ENCODE measurements around the gene RAPGEF5. TPM values are rescaled to one million over a fixed set of nuclear protein-coding genes. Genes with fewer than 3 reads are reported as not detected.

RAPGEF5 gene
- total RNA-seq, 1 donor from 2014 or later, result 29.7 TPM

GRCh38 chr7:22295402-22296264 lies 61.3 kb downstream of the RAPGEF5 start:
- H3K9ac ChIP-seq (ENCODE audit: low read depth in 1 of 3, low read length in 3 of 3), result no peak overlapping the region
- no peaks in the 10 kb centered on the region for H3K9me3 ChIP-seq (ENCODE audit: control insufficient read depth in 3 of 3, low read length in 3 of 3)
- H3K27me3 ChIP-seq (ENCODE audit: control insufficient read depth in 3 of 3, insufficient read depth in 3 of 3, low read length in 3 of 3), result no peaks in the 10 kb centered on the region
- no peaks in the 10 kb centered on the region for H3K36me3 ChIP-seq (ENCODE audit: control insufficient read depth in 3 of 3, insufficient read depth in 3 of 3, low read length in 3 of 3)
- no peak overlapping the region for H3K4me3 ChIP-seq (ENCODE audit: low read length in 3 of 3)
- H3K4me1 ChIP-seq (ENCODE audit: control insufficient read depth in 3 of 3, insufficient read depth in 3 of 3, low read length in 3 of 3), result no peaks in the 10 kb centered on the region
- no peak overlapping the region for H3K27ac ChIP-seq (ENCODE audit: low read depth, low read length)

GRCh38 chr7:22292531-22292930 lies 64.4 kb downstream of the RAPGEF5 start:
- H3K27me3 ChIP-seq (ENCODE audit: control insufficient read depth in 3 of 3, insufficient read depth in 3 of 3, low read length in 3 of 3), result no peaks in the 10 kb centered on the region
- H3K36me3 ChIP-seq (ENCODE audit: control insufficient read depth in 3 of 3, insufficient read depth in 3 of 3, low read length in 3 of 3), result no peaks in the 10 kb centered on the region
- no peak overlapping the region for H3K4me3 ChIP-seq (ENCODE audit: low read length in 3 of 3)
- H3K27ac ChIP-seq (ENCODE audit: low read depth, low read length), result no peak overlapping the region
- no peaks in the 10 kb centered on the region for H3K9me3 ChIP-seq (ENCODE audit: control insufficient read depth in 3 of 3, low read length in 3 of 3)
- H3K4me1 ChIP-seq (ENCODE audit: control insufficient read depth in 3 of 3, insufficient read depth in 3 of 3, low read length in 3 of 3), result no peaks in the 10 kb centered on the region
- no peak overlapping the region for H3K9ac ChIP-seq (ENCODE audit: low read depth in 1 of 3, low read length in 3 of 3)

GRCh38 chr7:22291977-22292376 lies 65.0 kb downstream of the RAPGEF5 start:
- Histone ChIP-seq H3K27ac (ENCODE audit: low read depth, low read length) (no peak overlapping the region), H3K36me3 (ENCODE audit: control insufficient read depth in 3 of 3, insufficient read depth in 3 of 3, low read length in 3 of 3) (no peaks in the 10 kb centered on the region), H3K4me3 (ENCODE audit: low read length in 3 of 3) (no peak overlapping the region), H3K9ac (ENCODE audit: low read depth in 1 of 3, low read length in 3 of 3) (no peak overlapping the region), H3K4me1 (ENCODE audit: control insufficient read depth in 3 of 3, insufficient read depth in 3 of 3, low read length in 3 of 3) (no peaks in the 10 kb centered on the region), H3K9me3 (ENCODE audit: control insufficient read depth in 3 of 3, low read length in 3 of 3) (no peaks in the 10 kb centered on the region), H3K27me3 (ENCODE audit: control insufficient read depth in 3 of 3, insufficient read depth in 3 of 3, low read length in 3 of 3) (no peaks in the 10 kb centered on the region)

- H3K36me3 ChIP-seq (ENCODE audit: control insufficient read depth in 3 of 3, insufficient read depth in 3 of 3, low read length in 3 of 3), result no peaks in the 10 kb centered on the region
- no peaks in the 10 kb centered on the region for H3K27me3 ChIP-seq (ENCODE audit: control insufficient read depth in 3 of 3, insufficient read depth in 3 of 3, low read length in 3 of 3)
- H3K4me3 ChIP-seq (ENCODE audit: low read length in 3 of 3), result no peak overlapping the region
- no peak overlapping the region for H3K27ac ChIP-seq (ENCODE audit: low read depth, low read length)
- H3K4me1 ChIP-seq (ENCODE audit: control insufficient read depth in 3 of 3, insufficient read depth in 3 of 3, low read length in 3 of 3), result no peaks in the 10 kb centered on the region
- no peak overlapping the region for H3K9ac ChIP-seq (ENCODE audit: low read depth in 1 of 3, low read length in 3 of 3)
- H3K9me3 ChIP-seq (ENCODE audit: control insufficient read depth in 3 of 3, low read length in 3 of 3), result no peaks in the 10 kb centered on the region
Observed at GRCh38 chr7:22288202-22288601, 68.8 kb downstream of the RAPGEF5 start.

GRCh38 chr7:22287412-22287811 lies 69.5 kb downstream of the RAPGEF5 start:
- Histone ChIP-seq H3K9ac (ENCODE audit: low read depth in 1 of 3, low read length in 3 of 3) (no peak overlapping the region), H3K36me3 (ENCODE audit: control insufficient read depth in 3 of 3, insufficient read depth in 3 of 3, low read length in 3 of 3) (no peaks in the 10 kb centered on the region), H3K27ac (ENCODE audit: low read depth, low read length) (no peak overlapping the region), H3K4me3 (ENCODE audit: low read length in 3 of 3) (no peak overlapping the region), H3K4me1 (ENCODE audit: control insufficient read depth in 3 of 3, insufficient read depth in 3 of 3, low read length in 3 of 3) (no peaks in the 10 kb centered on the region), H3K9me3 (ENCODE audit: control insufficient read depth in 3 of 3, low read length in 3 of 3) (no peaks in the 10 kb centered on the region), H3K27me3 (ENCODE audit: control insufficient read depth in 3 of 3, insufficient read depth in 3 of 3, low read length in 3 of 3) (no peaks in the 10 kb centered on the region)

- H3K27ac ChIP-seq (ENCODE audit: low read depth, low read length), result no peak overlapping the region
- no peaks in the 10 kb centered on the region for H3K27me3 ChIP-seq (ENCODE audit: control insufficient read depth in 3 of 3, insufficient read depth in 3 of 3, low read length in 3 of 3)
- H3K9ac ChIP-seq (ENCODE audit: low read depth in 1 of 3, low read length in 3 of 3), result no peak overlapping the region
Observed at GRCh38 chr7:22286436-22286835, 70.5 kb downstream of the RAPGEF5 start.

GRCh38 chr7:22281481-22281880 lies 75.5 kb downstream of the RAPGEF5 start:
- H3K9me3 ChIP-seq (ENCODE audit: control insufficient read depth in 3 of 3, low read length in 3 of 3), result no peaks in the 10 kb centered on the region
- no peaks in the 10 kb centered on the region for H3K27me3 ChIP-seq (ENCODE audit: control insufficient read depth in 3 of 3, insufficient read depth in 3 of 3, low read length in 3 of 3)
- H3K4me3 ChIP-seq (ENCODE audit: low read length in 3 of 3), result no peak overlapping the region
- no peak overlapping the region for H3K27ac ChIP-seq (ENCODE audit: low read depth, low read length)
- H3K4me1 ChIP-seq (ENCODE audit: control insufficient read depth in 3 of 3, insufficient read depth in 3 of 3, low read length in 3 of 3), result no peaks in the 10 kb centered on the region
- no peak overlapping the region for H3K9ac ChIP-seq (ENCODE audit: low read depth in 1 of 3, low read length in 3 of 3)
- H3K36me3 ChIP-seq (ENCODE audit: control insufficient read depth in 3 of 3, insufficient read depth in 3 of 3, low read length in 3 of 3), result no peaks in the 10 kb centered on the region

More at GRCh38 chr7:22286436-22286835, 70.5 kb downstream of the RAPGEF5 start:
- Histone ChIP-seq H3K4me1 (ENCODE audit: control insufficient read depth in 3 of 3, insufficient read depth in 3 of 3, low read length in 3 of 3) (no peaks in the 10 kb centered on the region), H3K9me3 (ENCODE audit: control insufficient read depth in 3 of 3, low read length in 3 of 3) (no peaks in the 10 kb centered on the region), H3K4me3 (ENCODE audit: low read length in 3 of 3) (no peak overlapping the region), H3K36me3 (ENCODE audit: control insufficient read depth in 3 of 3, insufficient read depth in 3 of 3, low read length in 3 of 3) (no peaks in the 10 kb centered on the region)

GRCh38 chr7:22280031-22280430 lies 76.9 kb downstream of the RAPGEF5 start:
- no peak overlapping the region for H3K9ac ChIP-seq (ENCODE audit: low read depth in 1 of 3, low read length in 3 of 3)
- no peak overlapping the region for H3K27ac ChIP-seq (ENCODE audit: low read depth, low read length)
- H3K9me3 ChIP-seq (ENCODE audit: control insufficient read depth in 3 of 3, low read length in 3 of 3), result no peaks in the 10 kb centered on the region
- H3K4me3 ChIP-seq (ENCODE audit: low read length in 3 of 3), result no peak overlapping the region
- no peaks in the 10 kb centered on the region for H3K36me3 ChIP-seq (ENCODE audit: control insufficient read depth in 3 of 3, insufficient read depth in 3 of 3, low read length in 3 of 3)
- H3K4me1 ChIP-seq (ENCODE audit: control insufficient read depth in 3 of 3, insufficient read depth in 3 of 3, low read length in 3 of 3), result no peaks in the 10 kb centered on the region
- no peaks in the 10 kb centered on the region for H3K27me3 ChIP-seq (ENCODE audit: control insufficient read depth in 3 of 3, insufficient read depth in 3 of 3, low read length in 3 of 3)

GRCh38 chr7:22278660-22279059 lies 78.3 kb downstream of the RAPGEF5 start:
- Histone ChIP-seq H3K9me3 (ENCODE audit: control insufficient read depth in 3 of 3, low read length in 3 of 3) (no peaks in the 10 kb centered on the region), H3K27ac (ENCODE audit: low read depth, low read length) (no peak overlapping the region), H3K4me1 (ENCODE audit: control insufficient read depth in 3 of 3, insufficient read depth in 3 of 3, low read length in 3 of 3) (no peaks in the 10 kb centered on the region), H3K27me3 (ENCODE audit: control insufficient read depth in 3 of 3, insufficient read depth in 3 of 3, low read length in 3 of 3) (no peaks in the 10 kb centered on the region), H3K9ac (ENCODE audit: low read depth in 1 of 3, low read length in 3 of 3) (no peak overlapping the region), H3K36me3 (ENCODE audit: control insufficient read depth in 3 of 3, insufficient read depth in 3 of 3, low read length in 3 of 3) (no peaks in the 10 kb centered on the region), H3K4me3 (ENCODE audit: low read length in 3 of 3) (no peak overlapping the region)

GRCh38 chr7:22277375-22277774 lies 79.6 kb downstream of the RAPGEF5 start:
- no peaks in the 10 kb centered on the region for H3K27me3 ChIP-seq (ENCODE audit: control insufficient read depth in 3 of 3, insufficient read depth in 3 of 3, low read length in 3 of 3)
- no peaks in the 10 kb centered on the region for H3K36me3 ChIP-seq (ENCODE audit: control insufficient read depth in 3 of 3, insufficient read depth in 3 of 3, low read length in 3 of 3)
- no peak overlapping the region for H3K27ac ChIP-seq (ENCODE audit: low read depth, low read length)
- H3K4me3 ChIP-seq (ENCODE audit: low read length in 3 of 3), result no peak overlapping the region
- H3K4me1 ChIP-seq (ENCODE audit: control insufficient read depth in 3 of 3, insufficient read depth in 3 of 3, low read length in 3 of 3), result no peaks in the 10 kb centered on the region
- no peak overlapping the region for H3K9ac ChIP-seq (ENCODE audit: low read depth in 1 of 3, low read length in 3 of 3)
- no peaks in the 10 kb centered on the region for H3K9me3 ChIP-seq (ENCODE audit: control insufficient read depth in 3 of 3, low read length in 3 of 3)

All from skeletal muscle tissue (tissue), 4 donors.